Hindlimb muscle (tissue), 1 donor: ENCODE measurements around the gene NRIP3. TPM values are rescaled to one million over a fixed set of nuclear protein-coding genes. Genes with fewer than 3 reads are reported as not detected.
"Not testable (repeated sequence)": the region's sequence is repeated elsewhere in the genome, so short reads cannot be mapped to it uniquely, and the experiment has no call there.

Source experiments
- DNase-seq: peaks from one replicate; pipeline ENCODE4 v3.0.0-alpha.2; 2013
- polyA plus RNA-seq: library from polyadenylated mRNA; unstranded; fragments of 120-200 nt; gene quantifications from one replicate; pipeline ENCODE4 v1.2.1, GENCODE V29; 2013; ENCODE audit not compliant: insufficient read length

NRIP3 gene
- polyA plus RNA-seq, 1 donor, result 1.3 TPM

- no peak for DNase-seq
These were observed 32.4 kb downstream of the NRIP3 start for GRCh38 chr11:8971196-8971923.

GRCh38 chr11:8967184-8967583 is 36.6 kb downstream of the NRIP3 start:
- no peak for DNase-seq

DNA sequence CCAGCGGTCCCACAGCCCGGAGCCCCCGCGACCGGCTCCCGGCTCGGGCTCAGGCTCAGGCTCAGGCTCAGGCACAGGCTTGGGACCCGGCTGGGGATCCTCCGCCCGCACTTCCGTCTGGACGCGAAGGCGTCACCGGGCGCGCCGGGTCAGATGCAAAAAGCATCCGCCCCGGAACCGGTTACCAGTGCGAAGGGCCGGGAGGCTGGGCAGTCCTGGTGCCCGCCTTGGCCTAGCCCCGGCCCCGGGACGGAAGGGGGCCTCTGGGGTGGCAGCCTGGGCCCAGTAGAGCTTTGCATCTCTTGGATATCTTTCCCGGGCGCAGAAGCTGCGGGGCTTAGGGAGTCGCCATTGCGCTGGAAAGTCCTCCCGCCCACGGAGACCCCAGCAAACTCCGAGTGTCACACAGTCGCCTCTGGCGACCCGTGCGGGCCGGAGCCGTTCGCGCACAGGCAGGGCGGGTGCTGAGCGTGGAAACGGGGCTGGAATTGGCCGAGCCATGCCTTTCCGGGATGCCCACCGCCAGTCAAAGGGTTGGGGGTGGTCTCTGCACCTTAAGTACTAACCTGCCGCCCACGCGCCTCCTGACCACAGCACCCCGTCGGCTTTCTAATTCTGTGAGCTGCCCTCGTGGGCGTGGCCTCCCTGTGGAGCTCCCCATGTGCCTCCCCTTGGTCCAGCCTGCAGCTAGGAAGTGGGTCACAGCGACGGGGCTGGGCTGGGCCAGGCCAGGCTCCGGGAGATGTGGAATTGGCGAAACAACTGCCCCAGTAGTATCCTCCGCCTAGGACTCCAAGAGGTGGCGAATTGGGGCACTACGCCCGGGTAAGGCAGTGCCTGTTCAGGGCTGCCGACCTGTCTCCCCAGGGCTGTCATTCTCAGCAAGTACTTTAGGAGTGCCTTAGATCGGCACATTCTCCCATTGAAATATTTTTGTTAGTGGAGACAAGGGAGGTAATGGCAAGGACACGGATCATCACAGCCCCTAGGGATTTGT is 39.2 kb downstream of the NRIP3 start, which contains the start of gene TMEM9B:
TMEM9B (minus strand) TSS at position 119 of the 997 bp plus-strand sequence. CDS start 129 bp downstream, outside the sequence.
- DNase-seq, result peak; percentile 90

- no peak for DNase-seq
These were observed 40.1 kb downstream of the NRIP3 start for GRCh38 chr11:8963569-8964323.

DNA sequence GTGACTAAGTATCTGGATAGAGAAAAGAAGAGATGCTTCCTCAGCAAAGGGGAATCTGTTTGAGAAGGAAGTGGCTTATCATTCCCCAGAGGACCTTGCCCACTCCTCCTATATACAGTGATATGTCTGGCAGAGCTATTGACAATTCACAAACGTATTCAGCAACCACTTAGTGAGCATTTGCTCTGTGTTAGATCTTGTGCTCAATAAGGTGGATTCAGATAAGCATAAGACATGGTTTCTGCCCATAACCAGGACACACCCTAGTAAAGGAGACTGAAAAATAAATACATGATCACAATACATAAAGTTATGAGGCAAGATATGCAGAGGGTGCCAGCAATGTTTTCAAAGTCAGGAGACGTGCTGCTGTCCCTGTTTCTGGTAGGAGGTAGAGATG is 41.0 kb downstream of the NRIP3 start:
- DNase-seq, result no peak

DNA sequence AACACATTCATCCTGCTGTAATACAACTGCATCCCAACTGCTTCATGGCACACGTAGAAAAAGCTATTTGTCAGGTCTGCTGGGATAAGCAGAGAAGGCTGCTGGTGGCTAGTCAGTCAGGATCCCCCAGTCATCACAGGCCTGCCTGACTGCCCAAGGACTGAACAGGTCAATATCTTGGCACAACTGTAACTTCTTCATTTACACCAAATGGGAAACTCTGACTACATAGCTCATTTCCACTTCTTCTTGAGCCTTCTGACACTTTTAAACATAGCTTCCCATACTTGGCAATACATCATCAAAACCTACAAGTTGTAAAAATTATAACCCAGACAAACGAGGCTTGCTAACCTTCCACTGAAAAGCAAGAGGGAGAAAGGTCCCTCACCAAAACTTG is 42.4 kb downstream of the NRIP3 start:
- no peak for DNase-seq

- DNase-seq, result peak; percentile 57
These were observed 44.1 kb downstream of the NRIP3 start for GRCh38 chr11:8959546-8960166.

GRCh38 chr11:8956860-8957259 is 46.9 kb downstream of the NRIP3 start:
- DNase-seq, result no peak

DNA sequence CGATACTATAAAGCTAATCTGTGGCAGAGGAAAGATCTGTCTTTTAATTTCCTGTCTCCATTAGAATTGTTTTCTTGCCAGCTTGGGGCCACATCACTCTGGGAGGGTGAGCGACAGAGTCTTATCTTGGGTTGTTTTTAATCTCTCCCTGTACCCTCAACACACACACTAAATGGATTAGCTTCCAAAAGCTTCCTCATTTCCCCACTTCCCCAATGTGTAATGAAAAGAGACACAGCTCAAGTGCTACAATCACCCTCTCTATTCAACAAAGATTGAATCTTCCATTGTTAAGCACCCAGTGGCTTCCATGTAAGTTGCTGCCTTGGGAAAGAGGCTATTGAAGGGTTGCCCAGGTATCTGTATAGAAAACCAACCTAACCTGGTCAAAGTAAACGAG is 54.9 kb downstream of the NRIP3 start:
- no peak for DNase-seq

DNA sequence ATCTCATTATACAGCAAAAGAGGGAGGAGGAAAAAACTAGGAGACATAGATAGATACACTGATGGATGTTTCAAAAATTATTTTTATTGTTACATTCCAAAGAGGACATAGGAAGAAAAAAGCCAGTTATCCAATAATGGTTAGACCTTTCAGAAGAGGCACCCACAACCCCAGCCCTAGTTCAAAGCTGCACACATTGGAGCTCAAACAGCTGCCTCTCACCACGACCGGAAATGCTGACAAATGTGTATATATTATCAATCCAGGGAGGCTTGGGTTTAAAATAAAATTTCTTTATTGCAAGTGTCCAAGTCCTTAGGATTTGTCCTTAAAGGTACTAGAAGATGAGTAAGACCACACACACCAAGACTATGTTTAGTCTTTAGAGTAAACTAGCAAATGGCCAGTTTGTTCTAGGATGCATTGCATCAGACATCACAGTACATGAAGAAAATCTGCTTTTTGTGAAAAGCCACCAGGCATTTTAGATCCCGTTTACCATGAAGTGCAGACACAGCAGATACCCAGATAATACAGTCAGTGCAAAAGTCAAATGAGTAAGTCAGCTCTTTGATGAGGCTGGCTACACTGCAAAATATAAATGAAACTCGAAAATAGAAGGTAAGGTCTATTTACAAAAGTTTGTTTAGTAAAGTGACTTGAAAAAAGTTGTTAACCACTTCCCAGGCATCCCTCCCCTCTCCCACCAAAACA is 56.4 kb downstream of the NRIP3 start:
- DNase-seq, result no peak

DNA sequence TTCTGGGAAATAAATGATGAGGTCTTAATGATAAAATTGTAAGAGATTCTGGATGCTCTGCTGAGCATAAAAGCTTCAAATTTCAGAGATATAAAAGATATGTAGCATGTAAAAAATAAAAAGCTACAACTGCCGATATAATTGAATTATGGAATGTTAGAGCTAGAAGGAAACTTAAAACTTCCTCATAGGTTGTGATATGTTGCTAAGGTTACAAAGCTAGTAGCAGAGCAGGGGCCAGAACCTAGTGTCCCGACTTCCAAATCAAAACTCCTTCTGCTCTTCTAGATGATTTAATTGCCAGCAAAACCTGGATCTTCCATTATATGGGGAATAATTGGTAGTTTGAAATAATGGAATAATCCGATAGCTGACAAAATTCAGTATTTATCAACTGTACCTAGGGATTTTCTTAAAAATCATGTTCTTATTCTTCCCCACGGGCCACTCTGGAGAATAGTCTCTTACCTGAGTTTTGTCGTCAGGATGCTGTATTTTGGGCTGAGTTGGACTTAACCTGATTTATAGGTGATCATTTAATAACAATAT is 61.2 kb downstream of the NRIP3 start, which contains the start of gene ASCL3:
ASCL3 (minus strand) TSS at position 499 of the 549 bp plus-strand sequence. CDS start 4,855 bp downstream, outside the sequence.
- no peak for DNase-seq

DNA sequence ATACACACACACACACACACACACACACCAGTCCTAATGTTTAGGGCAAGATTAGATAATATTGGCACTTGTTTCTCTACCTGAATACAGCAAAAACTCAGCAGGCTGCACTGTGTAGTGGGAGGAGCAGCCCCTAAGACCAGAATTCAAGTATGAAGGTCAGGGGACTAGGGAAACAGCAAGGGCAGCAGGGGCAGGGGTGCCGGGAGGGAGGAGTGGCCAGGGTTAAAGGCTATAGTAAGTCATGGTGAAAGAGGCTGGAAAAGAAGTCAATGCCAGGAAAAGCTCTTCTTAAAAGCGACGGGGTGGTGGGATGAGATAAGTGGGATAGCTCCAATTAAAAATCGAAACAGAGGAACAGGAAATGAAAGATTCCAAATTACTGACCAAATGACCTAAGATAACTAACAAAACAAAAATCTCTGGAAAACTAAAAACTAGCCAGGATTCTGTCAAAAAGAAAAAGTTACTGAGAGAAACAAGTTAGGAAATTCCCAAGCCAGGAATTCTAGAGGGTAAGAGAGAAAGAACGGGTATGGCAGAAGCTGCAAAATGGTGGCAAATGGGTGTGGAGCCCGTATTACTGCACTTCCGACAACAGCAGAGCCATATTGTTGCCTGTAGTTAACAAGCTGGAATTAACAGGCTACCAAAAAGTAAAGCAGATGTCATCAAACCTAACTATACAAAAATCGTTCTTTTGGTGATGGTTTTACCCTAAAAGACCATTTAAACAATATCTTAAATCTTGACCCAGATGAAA is 62.3 kb downstream of the NRIP3 start:
- DNase-seq, result no peak

DNA sequence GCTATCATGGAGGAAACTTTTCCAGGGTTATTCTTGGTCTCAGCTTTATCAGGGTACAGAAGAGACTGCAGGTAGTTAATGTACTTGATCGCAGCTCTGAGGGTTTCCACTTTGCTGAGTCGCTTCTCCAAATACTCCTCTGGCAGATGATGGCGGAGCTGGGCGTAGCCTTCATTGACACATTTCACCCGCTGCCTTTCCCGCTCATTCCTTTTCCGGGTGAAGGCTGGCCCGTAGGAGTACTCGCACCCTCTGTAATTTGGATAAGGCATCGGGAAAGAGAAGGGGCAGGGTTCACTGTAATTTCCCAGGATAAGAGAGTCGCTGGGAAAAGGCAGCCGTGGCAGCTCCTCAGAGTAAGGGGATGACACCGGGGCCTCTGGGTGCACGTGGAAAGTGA is 66.1 kb downstream of the NRIP3 start:
- no peak for DNase-seq

GRCh38 chr11:8937159-8937558 is 66.6 kb downstream of the NRIP3 start:
- DNase-seq, result no peak

DNA sequence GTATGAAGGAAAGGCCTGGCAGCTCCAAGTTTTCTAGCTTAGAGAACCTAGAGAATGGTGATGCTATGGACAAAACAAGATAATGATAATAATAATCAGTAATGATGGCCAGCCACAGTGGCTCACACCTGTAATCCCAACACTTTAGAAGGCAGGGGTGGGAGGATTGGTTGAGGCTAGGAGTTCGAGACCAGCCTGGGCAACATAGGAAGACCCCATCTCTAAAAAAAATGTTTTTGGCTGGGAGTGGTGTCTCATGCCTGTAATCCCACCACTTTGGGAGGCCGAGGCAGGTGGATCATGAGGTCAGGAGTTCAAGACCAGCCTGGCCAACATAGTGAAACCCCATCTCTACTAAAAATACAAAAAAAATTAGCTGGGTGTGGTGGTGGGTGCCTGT is 68.0 kb downstream of the NRIP3 start:
- not testable (repeated sequence) for DNase-seq

DNA sequence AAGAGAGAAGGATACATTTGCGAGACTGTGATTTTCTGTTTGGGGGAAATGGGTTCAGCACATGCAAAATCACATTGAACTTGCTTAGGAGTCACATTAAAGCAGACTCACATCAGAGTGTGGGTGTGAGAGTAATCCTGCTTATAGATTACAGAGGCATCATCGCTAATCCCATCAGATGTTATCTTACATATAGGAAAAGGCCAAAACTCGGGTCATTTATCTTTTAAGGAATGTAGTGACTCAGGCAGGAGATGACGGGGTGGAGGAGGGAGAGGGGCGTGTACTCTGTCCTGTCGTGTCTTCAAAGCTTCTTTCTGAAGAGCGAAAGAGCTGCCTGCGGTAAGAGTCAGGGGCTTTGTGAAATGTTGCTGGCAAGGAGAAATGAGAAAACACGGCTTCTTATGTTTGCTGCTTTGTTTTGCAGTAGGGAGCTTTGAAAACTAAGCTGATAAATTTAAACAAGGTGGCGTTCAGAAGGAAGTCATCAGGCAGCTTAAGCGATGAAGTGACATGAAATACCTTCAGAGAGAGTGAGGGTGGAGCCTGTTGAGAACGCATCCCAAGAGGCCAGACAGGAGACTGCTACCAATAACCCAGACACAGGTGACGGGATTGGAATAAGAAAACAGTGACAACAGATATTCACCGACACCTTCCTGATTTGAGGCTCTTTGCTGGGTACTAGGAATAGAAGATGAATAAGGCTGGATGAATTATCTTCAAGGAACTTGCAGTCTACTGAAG is 68.9 kb downstream of the NRIP3 start:
- no peak for DNase-seq

GRCh38 chr11:8933931-8934330 is 69.9 kb downstream of the NRIP3 start:
- no peak for DNase-seq

DNA sequence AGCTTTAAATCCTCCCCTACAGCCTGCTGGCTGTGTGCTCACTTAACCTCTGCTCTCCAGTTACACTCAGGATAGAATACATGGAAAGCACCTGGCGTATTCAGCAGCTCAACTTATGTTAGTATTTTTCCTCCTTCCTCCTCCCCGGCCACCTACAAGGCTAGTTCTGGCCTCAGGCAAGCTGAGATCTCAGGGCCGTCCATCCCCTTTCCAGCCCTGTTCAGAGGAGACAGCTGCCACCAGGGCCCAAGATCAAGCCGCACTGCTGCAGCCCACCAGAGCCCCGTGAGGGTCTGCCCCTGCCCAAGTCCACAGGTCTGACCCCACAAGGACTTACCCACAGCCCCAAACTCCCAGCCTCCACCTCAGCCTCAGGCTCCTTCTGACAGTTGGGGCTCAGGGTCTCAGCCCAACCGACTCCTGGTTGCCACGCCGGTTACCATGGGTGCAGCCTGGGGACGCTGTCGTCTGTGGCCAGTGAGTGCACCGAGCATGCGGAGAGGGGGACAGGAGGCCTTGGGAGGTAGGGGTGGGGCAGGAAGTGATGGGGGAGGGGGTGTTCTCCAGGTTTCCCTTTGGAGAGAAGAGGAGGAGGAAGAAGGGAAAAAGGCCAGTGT is 71.1 kb downstream of the NRIP3 start, which contains the start of gene C11orf16:
C11orf16 (minus strand) TSS at position 384 of the 617 bp plus-strand sequence. CDS start 639 bp downstream, outside the sequence.
- no peak for DNase-seq
